Kidney epithelial cell (primary cell): Measurements from ENCODE around the gene PRSS16. TPM values are rescaled to one million over a fixed set of nuclear protein-coding genes. Genes with fewer than 3 reads are reported as not detected.

ENCODE experiments used
- DNase-seq: peaks from one replicate; pipeline ENCODE4 v3.0.0-alpha.2; 2010; ENCODE audit warnings: low read depth
- H3K27me3 ChIP-seq: 2 replicates; pipeline ENCODE4 v1.6.0; 2011; ENCODE audit warnings: low read length; ENCODE audit not compliant: control insufficient read depth, insufficient read depth
- H3K36me3 ChIP-seq: 2 replicates; pipeline ENCODE4 v1.5.1; 2011; ENCODE audit warnings: low read length; ENCODE audit not compliant: control insufficient read depth, insufficient read depth
- H3K4me3 ChIP-seq: 2 replicates; pipeline ENCODE4 v1.5.1; 2011; ENCODE audit warnings: low read depth, mild to moderate bottlenecking, control low read depth, low read length
- CTCF ChIP-seq: IDR thresholded peaks from 2 replicates; pipeline ENCODE4 v1.5.1; 2011; ENCODE audit warnings: mild to moderate bottlenecking, moderate library complexity, low read length, control low read depth, inconsistent platforms; ENCODE audit not compliant: insufficient read depth, poor library complexity, severe bottlenecking
- total RNA-seq: library from RNA; depleted of rRNA; stranded (reverse); fragments of >200 nt; gene quantifications from 2 replicates; pipeline ENCODE4 v1.2.3, GENCODE V29; 2015

Gene PRSS16
- total RNA-seq = 1.6 and 2.2 TPM in 2 replicates

- no peak within 1 kb of the TSS for H3K4me3 ChIP-seq
Measured at GRCh38 chr6:27247133-27247836, at the start of gene PRSS16. TSS of gene PRSS16 (plus strand) at chr6:27247701. CDS start at chr6:27247738, 37 bp downstream.

GRCh38 chr6:27205375-27206278, 41.9 kb upstream of the PRSS16 start:
- Histone ChIP-seq H3K4me3 (peak overlapping the region; percentile 4), H3K36me3 (no peaks in the 10 kb centered on the region), H3K27me3 (peaks cover 8% of the 10 kb centered on the region)
- DNase-seq = no peak
- no peak for TF ChIP-seq CTCF

More at GRCh38 chr6:27247133-27247836, at the start of gene PRSS16:
- no peaks in the 10 kb centered on the region for H3K36me3 ChIP-seq
- DNase-seq = no peak
- no peak for TF ChIP-seq CTCF
- H3K27me3 ChIP-seq = peaks cover 29% of the 10 kb centered on the region

- no peak overlapping the region for H3K4me3 ChIP-seq
- H3K27me3 ChIP-seq = peaks cover 8% of the 10 kb centered on the region
- H3K36me3 ChIP-seq = no peaks in the 10 kb centered on the region
- no peak for DNase-seq
- TF ChIP-seq CTCF = no peak
Measured at GRCh38 chr6:27206806-27207205, 40.7 kb upstream of the PRSS16 start.

- no peak for DNase-seq
- Histone ChIP-seq H3K36me3 (no peaks in the 10 kb centered on the region), H3K27me3 (peaks cover 8% of the 10 kb centered on the region), H3K4me3 (no peak overlapping the region)
- TF ChIP-seq CTCF = no peak
Measured at GRCh38 chr6:27208042-27208441, 39.5 kb upstream of the PRSS16 start.

GRCh38 chr6:27209196-27209595, 38.3 kb upstream of the PRSS16 start:
- no peak for DNase-seq
- peaks cover 8% of the 10 kb centered on the region for H3K27me3 ChIP-seq
- H3K36me3 ChIP-seq = no peaks in the 10 kb centered on the region
- no peak for TF ChIP-seq CTCF
- H3K4me3 ChIP-seq = no peak overlapping the region
